Spleen (tissue), 11 donors: Measurements from ENCODE around the gene SLC25A6. TPM values are rescaled to one million over a fixed set of nuclear protein-coding genes. Genes with fewer than 3 reads are reported as not detected.

Experiments
- DNase-seq: peaks from one replicate; pipeline ENCODE4 v3.0.0-alpha.2; 2020
- H3K27ac ChIP-seq, 8 donors: fragments of 200-600 bp; sonication (generic) in 7 of 8; 1 replicate in 4 of 8; 2 replicates in 4 of 8; pipeline versions ENCODE4 v1.5.0 to v1.8.0; 2016 to 2021; ENCODE audit warnings: inconsistent platforms in 4 of 8, mild to moderate bottlenecking in 4 of 8, moderate library complexity in 1 of 8
- H3K27me3 ChIP-seq, 7 donors: fragments of 200-600 bp; sonication (generic) in 6 of 7; replicated peaks in 1 of 7; 1 replicate in 4 of 7; 2 replicates in 3 of 7; pipeline versions ENCODE4 v1.5.0 to v1.8.0; 2016 to 2021; ENCODE audit warnings: inconsistent platforms in 3 of 7, mild to moderate bottlenecking in 1 of 7
- H3K36me3 ChIP-seq, 6 donors: fragments of 200-600 bp; sonication (generic) in 5 of 6; 1 replicate in 4 of 6; 2 replicates in 2 of 6; pipeline versions ENCODE4 v1.5.0 to v1.8.0; 2016 to 2021; ENCODE audit warnings: inconsistent platforms in 2 of 6
- H3K4me1 ChIP-seq, 6 donors: fragments of 200-600 bp; sonication (generic) in 5 of 6; 1 replicate in 3 of 6; 2 replicates in 3 of 6; pipeline versions ENCODE4 v1.5.0 to v1.8.0; 2016 to 2021; ENCODE audit warnings: inconsistent platforms in 3 of 6
- H3K4me3 ChIP-seq, 8 donors: fragments of 200-600 bp; sonication (generic) in 7 of 8; 1 replicate in 4 of 8; 2 replicates in 4 of 8; pipeline versions ENCODE4 v1.5.0 to v1.8.0; 2016 to 2021; ENCODE audit warnings: inconsistent platforms in 4 of 8, mild to moderate bottlenecking in 4 of 8, moderate library complexity in 2 of 8
- H3K9me3 ChIP-seq, 8 donors: fragments of 200-600 bp; sonication (generic) in 7 of 8; 1 replicate in 4 of 8; 2 replicates in 4 of 8; pipeline versions ENCODE4 v1.5.0 to v1.8.0; 2016 to 2021; ENCODE audit warnings: inconsistent platforms in 4 of 8
- CTCF ChIP-seq, 11 experiments: fragments of 200-600 bp in 7 of 11; fragments of 450-650 bp in 4 of 11; sonication (generic) in 4 of 11; IDR thresholded peaks in 8 of 11; conservative IDR thresholded peaks in 3 of 11; 1 replicate in 7 of 11; 2 replicates in 4 of 11; pipeline versions ENCODE4 v1.4.0 to v1.8.0; 2016 to 2021; ENCODE audit warnings: antibody characterized with exemption in 11 of 11, inconsistent platforms in 4 of 11, mild to moderate bottlenecking in 1 of 11
- POLR2A ChIP-seq, 3 donors: fragments of 450-650 bp; IDR thresholded peaks; one replicate each; pipeline ENCODE4 v1.5.1; 2017; ENCODE audit warnings: antibody characterized with exemption in 3 of 3, mild to moderate bottlenecking in 1 of 3
- POLR2AphosphoS5 ChIP-seq, 3 donors: sonication (generic); formaldehyde crosslinking; IDR thresholded peaks; one replicate each; pipeline ENCODE4 v1.5.1; 2017; ENCODE audit warnings: antibody characterized with exemption in 3 of 3
- WGBS, 5 donors: extraction: QIAGEN DNeasy Blood & Tissue Kit in 3 of 5; methylation state at CpG; one replicate each; pipeline versions ENCODE4 v1.1.5 to v1.1.7; 2013 to 2018; 5-methylcytosine and 5-hydroxymethylcytosine counted together
- intact Hi-C: fragments of 100-400 bp; cut with DNase I; formaldehyde crosslinking; loops from one replicate; pipeline ENCODE4 v1.15.0; 2023; ENCODE audit warnings: low total_unique reads
- polyA plus RNA-seq, 3 donors: library from polyadenylated mRNA; stranded (reverse); fragments of 200-250 nt; gene quantifications; one replicate each; pipeline ENCODE4 v1.2.1, GENCODE V29; 2013
- total RNA-seq, 7 donors: library from RNA; depleted of rRNA in 3 of 7; stranded (reverse); fragments of >200 nt in 3 of 7; fragmentation: NEBNext Ultra II Directional in 4 of 7; extraction: Animal tissue kit (Norgen Biotek cat#: 25700) in 4 of 7; gene quantifications; one replicate each; pipeline versions ENCODE4 v1.1.0 to v1.2.1, GENCODE V29; 2016 to 2021
- donor health status: healthy with polysubstance abuse.
- donor health status: DM: no; HTN: no; CAD: no; lungs with moderate emphysema.
- donor health status: DM: no; HTN: no; CAD: no.
- donor health status: Bipolar disorder and iron deficiency.
- donor health status: healthy.
- donor health status: DM: no; HTN: no; CAD: no.
- donor health status: DM: yes; HTN: yes; CAD: no.

Gene SLC25A6
- total and polyA plus RNA-seq, 10 donors, result 255 to 443 (median 305) TPM

- intact Hi-C loops, result no loop called here
- Histone ChIP-seq H3K4me1 (peaks cover 0 to 7% (median 0%) of the 10 kb centered on the region in 6 donors), H3K27me3 (no peaks in the 10 kb centered on the region), H3K27ac (no peak overlapping the region), H3K4me3 (no peak overlapping the region), H3K9me3 (peaks cover 0 to 17% (median 13%) of the 10 kb centered on the region in 8 donors), H3K36me3 (peaks cover 0 to 55% (median 19%) of the 10 kb centered on the region in 6 donors)
- 82 to 98% (median 93%) methylated on average over 2 of the region's 2 CpGs for WGBS, 5 donors
- TF ChIP-seq POLR2AphosphoS5 (IDR thresholded peaks at IDR 0.05) (no peak), CTCF (IDR thresholded peaks at IDR 0.05 in 8 of 11, conservative IDR thresholded peaks at IDR 0.05 in 3 of 11) (no peak), POLR2A (IDR thresholded peaks at IDR 0.05) (no peak)
- no peak for DNase-seq
These were observed 31.7 kb downstream of the SLC25A6 start for GRCh38 chrX:1360171-1360570.

GRCh38 chrX:1359477-1359873, 32.4 kb downstream of the SLC25A6 start:
- Histone ChIP-seq H3K4me1 (peaks cover 0 to 7% (median 0%) of the 10 kb centered on the region in 6 donors), H3K27me3 (no peaks in the 10 kb centered on the region), H3K36me3 (peaks cover 0 to 50% (median 19%) of the 10 kb centered on the region in 6 donors), H3K9me3 (peaks cover 0 to 17% (median 13%) of the 10 kb centered on the region in 8 donors), H3K27ac (no peak overlapping the region), H3K4me3 (no peak overlapping the region)
- no peak for DNase-seq
- intact Hi-C loops, result no loop called here
- TF ChIP-seq CTCF (IDR thresholded peaks at IDR 0.05 in 8 of 11, conservative IDR thresholded peaks at IDR 0.05 in 3 of 11), result no peak
- TF ChIP-seq POLR2A (IDR thresholded peaks at IDR 0.05), result no peak
- TF ChIP-seq POLR2AphosphoS5 (IDR thresholded peaks at IDR 0.05), result no peak
- WGBS, 5 donors, result 83 to 94% (median 92%) methylated on average over 4 of the region's 4 CpGs

GRCh38 chrX:1358793-1359476, 33.0 kb downstream of the SLC25A6 start:
- Histone ChIP-seq H3K4me1 (peaks cover 0 to 7% (median 0%) of the 10 kb centered on the region in 6 donors), H3K4me3 (no peak overlapping the region), H3K9me3 (peaks cover 0 to 17% (median 13%) of the 10 kb centered on the region in 8 donors), H3K27ac (no peak overlapping the region), H3K27me3 (no peaks in the 10 kb centered on the region), H3K36me3 (peaks cover 0 to 44% (median 19%) of the 10 kb centered on the region in 6 donors)
- WGBS, 5 donors, result 87 to 93% (median 91%) methylated on average over 6 of the region's 6 CpGs
- intact Hi-C loops, result no loop called here
- peak; percentile 5 for DNase-seq
- TF ChIP-seq POLR2AphosphoS5 (IDR thresholded peaks at IDR 0.05) (no peak), POLR2A (IDR thresholded peaks at IDR 0.05) (no peak), CTCF (IDR thresholded peaks at IDR 0.05 in 8 of 11, conservative IDR thresholded peaks at IDR 0.05 in 3 of 11) (no peak)

- Histone ChIP-seq H3K4me3 (no peak overlapping the region), H3K4me1 (peaks cover 0 to 7% (median 0%) of the 10 kb centered on the region in 6 donors), H3K27ac (no peak overlapping the region), H3K36me3 (peaks cover 0 to 36% (median 19%) of the 10 kb centered on the region in 6 donors), H3K27me3 (no peaks in the 10 kb centered on the region), H3K9me3 (peaks cover 0 to 20% (median 13%) of the 10 kb centered on the region in 8 donors)
- TF ChIP-seq POLR2AphosphoS5 (IDR thresholded peaks at IDR 0.05) (no peak), POLR2A (IDR thresholded peaks at IDR 0.05) (no peak), CTCF (IDR thresholded peaks at IDR 0.05 in 8 of 11, conservative IDR thresholded peaks at IDR 0.05 in 3 of 11) (no peak)
- WGBS, 5 donors, result 93 to 99% (median 94%) methylated on average over 10 of the region's 10 CpGs
- peak; percentile 21 for DNase-seq
- intact Hi-C loops, result no loop called here
These were observed 33.9 kb downstream of the SLC25A6 start for GRCh38 chrX:1357993-1358392.
